Measurements from ENCODE around the gene ATP5MC2.

Gene ATP5MC2

GRCh38 chr12:53696655-53697331 lies 20.9 kb upstream of the ATP5MC2 start:
- Histone ChIP-seq H3K27ac (no peak overlapping the region), H3K4me3 (ENCODE audit: low read depth in 1 of 2, low read length in 1 of 2) (no peak overlapping the region), H3K9me3 (no peaks in the 10 kb centered on the region), H3K36me3 (no peaks in the 10 kb centered on the region), H3K27me3 (peaks cover 100% of the 10 kb centered on the region), H3K4me1 (ENCODE audit: control insufficient read depth in 1 of 2, insufficient read depth in 1 of 2, low read depth in 1 of 2, low read length in 1 of 2) (peaks cover 5 to 24% of the 10 kb centered on the region in 2 experiments)
- no peak for TF ChIP-seq CTCF (IDR thresholded peaks at IDR 0.05)

- peaks cover 100% of the 10 kb centered on the region for H3K27me3 ChIP-seq
- H3K9me3 ChIP-seq, result no peaks in the 10 kb centered on the region
- TF ChIP-seq CTCF (IDR thresholded peaks at IDR 0.05), result no peak
- H3K4me1 ChIP-seq (ENCODE audit: control insufficient read depth in 1 of 2, insufficient read depth in 1 of 2, low read depth in 1 of 2, low read length in 1 of 2), result peaks cover 5 to 24% of the 10 kb centered on the region in 2 experiments
- no peaks in the 10 kb centered on the region for H3K36me3 ChIP-seq
- H3K4me3 ChIP-seq (ENCODE audit: low read depth in 1 of 2, low read length in 1 of 2), result no peak overlapping the region
- no peak overlapping the region for H3K27ac ChIP-seq
Observed at GRCh38 chr12:53696285-53696654, 20.4 kb upstream of the ATP5MC2 start.

GRCh38 chr12:53695152-53696145 lies 19.6 kb upstream of the ATP5MC2 start:
- Histone ChIP-seq H3K4me1 (ENCODE audit: control insufficient read depth in 1 of 2, insufficient read depth in 1 of 2, low read depth in 1 of 2, low read length in 1 of 2) (peaks cover 5 to 24% of the 10 kb centered on the region in 2 experiments), H3K9me3 (no peaks in the 10 kb centered on the region), H3K27me3 (peaks cover 100% of the 10 kb centered on the region), H3K4me3 (ENCODE audit: low read depth in 1 of 2, low read length in 1 of 2) (peak overlapping the region in 1 of 2 experiments; percentile 18), H3K27ac (no peak overlapping the region), H3K36me3 (no peaks in the 10 kb centered on the region)
- no peak for TF ChIP-seq CTCF (IDR thresholded peaks at IDR 0.05)

GRCh38 chr12:53694756-53695151 lies 18.9 kb upstream of the ATP5MC2 start:
- Histone ChIP-seq H3K4me1 (ENCODE audit: control insufficient read depth in 1 of 2, insufficient read depth in 1 of 2, low read depth in 1 of 2, low read length in 1 of 2) (peaks cover 5 to 24% of the 10 kb centered on the region in 2 experiments), H3K27me3 (peaks cover 100% of the 10 kb centered on the region), H3K9me3 (no peaks in the 10 kb centered on the region), H3K4me3 (ENCODE audit: low read depth in 1 of 2, low read length in 1 of 2) (no peak overlapping the region), H3K27ac (no peak overlapping the region), H3K36me3 (no peaks in the 10 kb centered on the region)
- TF ChIP-seq CTCF (IDR thresholded peaks at IDR 0.05), result no peak

GRCh38 chr12:53688134-53688533 lies 12.3 kb upstream of the ATP5MC2 start:
- H3K36me3 ChIP-seq, result no peaks in the 10 kb centered on the region
- H3K27ac ChIP-seq, result no peak overlapping the region
- no peak for TF ChIP-seq CTCF (IDR thresholded peaks at IDR 0.05)
- peaks cover 68% of the 10 kb centered on the region for H3K27me3 ChIP-seq
- H3K4me3 ChIP-seq (ENCODE audit: low read depth in 1 of 2, low read length in 1 of 2), result no peak overlapping the region
- no peaks in the 10 kb centered on the region for H3K4me1 ChIP-seq (ENCODE audit: control insufficient read depth in 1 of 2, insufficient read depth in 1 of 2, low read depth in 1 of 2, low read length in 1 of 2)
- no peaks in the 10 kb centered on the region for H3K9me3 ChIP-seq

Measured in neutrophil (primary cell).